ENCODE measurements around the gene MUC6. TPM values are rescaled to one million over a fixed set of nuclear protein-coding genes. Genes with fewer than 3 reads are reported as not detected.

MUC6 gene
- total RNA-seq, 4 donors from 2014 or later, result under 0.01 to 2.7 (median under 0.01) TPM; not detected in 1

GRCh38 chr11:1040428-1041148 is 4.1 kb upstream of the MUC6 start:
- WGBS, 2 donors, result 70 to 71% methylated on average over 12 to 15 of the region's 16 CpGs
- Histone ChIP-seq H3K4me1 (no peaks in the 10 kb centered on the region), H3K27me3 (peaks cover 0 to 66% of the 10 kb centered on the region in 2 donors), H3K36me3 (no peaks in the 10 kb centered on the region), H3K9me3 (no peaks in the 10 kb centered on the region), H3K4me3 (no peak overlapping the region), H3K27ac (no peak overlapping the region)
- no peak for DNase-seq (ENCODE audit: low spot score in 2 of 2)
- TF ChIP-seq EP300 (IDR thresholded peaks at IDR 0.05), result no peak
- TF ChIP-seq CTCF (IDR thresholded peaks at IDR 0.05), result no peak
- no peak for TF ChIP-seq POLR2A (IDR thresholded peaks at IDR 0.05)

GRCh38 chr11:1039481-1040427 is 3.2 kb upstream of the MUC6 start:
- no peaks in the 10 kb centered on the region for H3K36me3 ChIP-seq
- peaks cover 0 to 67% of the 10 kb centered on the region in 2 donors for H3K27me3 ChIP-seq
- H3K4me3 ChIP-seq, result no peak overlapping the region
- H3K27ac ChIP-seq, result no peak overlapping the region
- no peaks in the 10 kb centered on the region for H3K4me1 ChIP-seq
- no peak for DNase-seq (ENCODE audit: low spot score in 2 of 2)
- H3K9me3 ChIP-seq, result no peaks in the 10 kb centered on the region
- WGBS, 2 donors, result 73% methylated on average over 3 to 20 of the region's 32 CpGs
- TF ChIP-seq CTCF (IDR thresholded peaks at IDR 0.05) (no peak), POLR2A (IDR thresholded peaks at IDR 0.05) (no peak), EP300 (IDR thresholded peaks at IDR 0.05) (no peak)

GRCh38 chr11:1038921-1039320 is 2.4 kb upstream of the MUC6 start:
- H3K27me3 ChIP-seq, result peaks cover 0 to 67% of the 10 kb centered on the region in 2 donors
- TF ChIP-seq POLR2A (IDR thresholded peaks at IDR 0.05) (no peak), CTCF (IDR thresholded peaks at IDR 0.05) (no peak), EP300 (IDR thresholded peaks at IDR 0.05) (no peak)
- WGBS, 2 donors, result 92 to 93% methylated on average over 12 of the region's 12 CpGs
- no peaks in the 10 kb centered on the region for H3K36me3 ChIP-seq
- no peaks in the 10 kb centered on the region for H3K4me1 ChIP-seq
- H3K4me3 ChIP-seq, result no peak overlapping the region
- no peak for DNase-seq (ENCODE audit: low spot score in 2 of 2)
- no peak overlapping the region for H3K27ac ChIP-seq
- H3K9me3 ChIP-seq, result no peaks in the 10 kb centered on the region

- 71 to 75% methylated on average over 4 to 9 of the region's 10 CpGs for WGBS, 2 donors
- Histone ChIP-seq H3K36me3 (no peaks in the 10 kb centered on the region), H3K27me3 (peaks cover 0 to 61% of the 10 kb centered on the region in 2 donors), H3K4me3 (no peak overlapping the region), H3K4me1 (no peaks in the 10 kb centered on the region), H3K9me3 (no peaks in the 10 kb centered on the region), H3K27ac (no peak overlapping the region)
- DNase-seq (ENCODE audit: low spot score in 2 of 2), result no peak
- no peak for TF ChIP-seq POLR2A (IDR thresholded peaks at IDR 0.05)
- no peak for TF ChIP-seq CTCF (IDR thresholded peaks at IDR 0.05)
- TF ChIP-seq EP300 (IDR thresholded peaks at IDR 0.05), result no peak
Measured at GRCh38 chr11:1038361-1038760, 1.8 kb upstream of the MUC6 start.
